Measurements from ENCODE around the gene IKZF3. TPM values are rescaled to one million over a fixed set of nuclear protein-coding genes. Genes with fewer than 3 reads are reported as not detected.

The IKZF3 gene
- total RNA-seq, 4 donors from 2014 or later: 1.8 to 2.8 (median 2.6) TPM

DNA sequence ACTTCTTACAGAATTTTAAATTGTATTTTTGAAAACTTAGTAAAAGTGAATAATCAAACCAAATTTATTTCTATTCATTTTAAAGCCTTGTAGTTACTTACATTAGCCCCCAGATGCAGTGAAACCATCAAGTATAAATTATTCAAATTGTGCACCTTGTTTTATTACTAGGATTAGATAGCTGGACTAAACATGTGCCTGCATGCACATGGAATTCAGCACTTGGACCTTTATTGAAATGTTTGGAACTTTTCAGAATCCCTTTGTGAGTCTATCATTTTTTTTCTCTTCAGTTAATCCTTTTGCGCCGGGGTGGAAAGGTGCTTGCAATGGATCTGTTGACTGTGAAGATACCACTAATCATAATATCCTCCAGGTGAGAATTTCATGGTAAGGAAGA lies 8.6 kb upstream of the IKZF3 start:
- Histone ChIP-seq H3K27ac (no peak overlapping the region), H3K4me3 (replicated peaks in 1 of 3) (no peak overlapping the region), H3K4me1 (no peaks in the 10 kb centered on the region), H3K36me3 (no peaks in the 10 kb centered on the region), H3K9me3 (no peaks in the 10 kb centered on the region), H3K27me3 (no peaks in the 10 kb centered on the region)
- intact Hi-C loops (cut with DNase I): loop anchor here (10.0 kb wide), 1 partner anchor 102 kb away; no protein-coding TSS in a partner anchor
- no peak for TF ChIP-seq POLR2A (IDR thresholded peaks at IDR 0.05)
- TF ChIP-seq, protein P1, sequence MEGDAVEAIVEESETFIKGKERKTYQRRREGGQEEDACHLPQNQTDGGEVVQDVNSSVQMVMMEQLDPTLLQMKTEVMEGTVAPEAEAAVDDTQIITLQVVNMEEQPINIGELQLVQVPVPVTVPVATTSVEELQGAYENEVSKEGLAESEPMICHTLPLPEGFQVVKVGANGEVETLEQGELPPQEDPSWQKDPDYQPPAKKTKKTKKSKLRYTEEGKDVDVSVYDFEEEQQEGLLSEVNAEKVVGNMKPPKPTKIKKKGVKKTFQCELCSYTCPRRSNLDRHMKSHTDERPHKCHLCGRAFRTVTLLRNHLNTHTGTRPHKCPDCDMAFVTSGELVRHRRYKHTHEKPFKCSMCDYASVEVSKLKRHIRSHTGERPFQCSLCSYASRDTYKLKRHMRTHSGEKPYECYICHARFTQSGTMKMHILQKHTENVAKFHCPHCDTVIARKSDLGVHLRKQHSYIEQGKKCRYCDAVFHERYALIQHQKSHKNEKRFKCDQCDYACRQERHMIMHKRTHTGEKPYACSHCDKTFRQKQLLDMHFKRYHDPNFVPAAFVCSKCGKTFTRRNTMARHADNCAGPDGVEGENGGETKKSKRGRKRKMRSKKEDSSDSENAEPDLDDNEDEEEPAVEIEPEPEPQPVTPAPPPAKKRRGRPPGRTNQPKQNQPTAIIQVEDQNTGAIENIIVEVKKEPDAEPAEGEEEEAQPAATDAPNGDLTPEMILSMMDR (IDR thresholded peaks at IDR 0.05): peak in 2 of 6 experiments; percentile 54
- 64 to 82% methylated on average over 2 of the region's 2 CpGs for WGBS, 2 donors
- no peak for DNase-seq

DNA sequence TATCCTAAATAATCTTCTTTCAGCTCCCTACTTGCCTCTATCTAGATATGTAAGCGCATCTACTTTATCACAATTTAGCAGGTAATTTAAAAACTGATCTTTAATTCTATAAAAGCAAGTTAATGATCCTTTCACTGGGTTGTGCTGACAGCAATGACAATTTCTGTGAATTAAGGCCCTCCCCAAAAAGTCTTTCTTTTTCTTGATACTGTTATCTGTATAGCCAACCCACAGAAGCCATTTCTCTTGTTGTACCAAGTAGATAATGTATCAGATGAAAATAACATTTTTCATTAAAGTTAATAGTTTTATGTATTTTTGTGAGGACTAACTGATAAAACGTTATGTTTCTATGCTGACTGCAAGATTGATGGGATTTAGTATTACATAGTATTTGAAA lies 7.7 kb upstream of the IKZF3 start:
- no peaks in the 10 kb centered on the region for H3K9me3 ChIP-seq
- H3K27me3 ChIP-seq: no peaks in the 10 kb centered on the region
- WGBS, 2 donors: 77 to 87% methylated on average over 2 of the region's 2 CpGs
- intact Hi-C loops (cut with DNase I): loop anchor here (10.0 kb wide), 1 partner anchor 103 kb away; no protein-coding TSS in a partner anchor
- TF ChIP-seq POLR2A (IDR thresholded peaks at IDR 0.05): no peak
- TF ChIP-seq, protein P1 (IDR thresholded peaks at IDR 0.05): no peak
- H3K4me3 ChIP-seq (replicated peaks in 1 of 3): no peak overlapping the region
- no peaks in the 10 kb centered on the region for H3K36me3 ChIP-seq
- H3K27ac ChIP-seq: no peak overlapping the region
- DNase-seq: no peak
- no peaks in the 10 kb centered on the region for H3K4me1 ChIP-seq

DNA sequence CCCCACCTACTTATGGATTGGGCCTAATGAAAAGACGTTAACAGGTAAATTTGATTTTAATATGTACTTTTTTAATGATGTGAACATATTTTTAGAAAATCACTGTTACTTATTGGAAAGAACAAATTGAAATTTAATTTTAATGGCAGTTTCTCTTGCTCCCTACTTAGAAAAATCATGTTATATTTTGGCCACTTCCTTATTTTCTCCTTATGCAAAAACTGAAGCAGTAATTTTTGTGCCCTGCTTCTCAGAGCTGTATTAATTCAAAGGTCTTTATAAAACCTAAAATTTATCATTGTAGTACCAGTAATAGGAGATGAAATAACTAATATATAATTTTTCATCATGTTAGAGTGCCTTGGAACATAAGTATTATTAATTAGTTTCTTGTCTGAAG lies 6.7 kb upstream of the IKZF3 start:
- TF ChIP-seq, protein P1 (IDR thresholded peaks at IDR 0.05): no peak
- TF ChIP-seq POLR2A (IDR thresholded peaks at IDR 0.05): no peak
- intact Hi-C loops (cut with DNase I): loop anchor here (10.0 kb wide), 1 partner anchor 104 kb away; no protein-coding TSS in a partner anchor
- H3K27me3 ChIP-seq: no peaks in the 10 kb centered on the region
- no peaks in the 10 kb centered on the region for H3K4me1 ChIP-seq
- no peak overlapping the region for H3K27ac ChIP-seq
- DNase-seq: no peak
- H3K4me3 ChIP-seq (replicated peaks in 1 of 3): no peak overlapping the region
- H3K36me3 ChIP-seq: no peaks in the 10 kb centered on the region
- H3K9me3 ChIP-seq: no peaks in the 10 kb centered on the region
- 91 to 94% methylated on average over 1 of the region's 1 CpG for WGBS, 2 donors

DNA sequence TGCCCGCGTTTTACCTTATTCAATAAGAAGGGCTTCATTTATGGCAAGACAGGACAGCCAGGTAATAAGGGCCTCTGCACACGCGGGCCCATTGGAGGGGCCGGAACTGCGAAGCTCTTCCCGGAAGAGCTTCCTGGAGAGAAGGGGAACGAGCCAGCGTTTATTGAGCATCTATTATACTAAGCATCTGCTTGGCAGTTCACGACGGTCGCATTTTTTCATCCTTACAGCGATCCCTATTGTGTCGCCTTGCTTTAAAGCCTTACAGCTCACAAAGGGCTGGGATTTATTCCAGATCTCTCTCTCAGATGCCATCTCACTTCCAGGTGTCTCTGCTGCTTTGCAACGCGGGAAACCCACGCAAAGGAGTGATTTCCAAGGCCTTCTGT lies 4.4 kb upstream of the IKZF3 start:
- no peaks in the 10 kb centered on the region for H3K9me3 ChIP-seq
- intact Hi-C loops (cut with DNase I): loop anchor here (10.0 kb wide), 1 partner anchor 244 kb away; the partner anchor contains the start of gene PPP1R1B
- 77 to 80% methylated on average over 17 of the region's 17 CpGs for WGBS, 2 donors
- no peak overlapping the region for H3K4me3 ChIP-seq (replicated peaks in 1 of 3)
- TF ChIP-seq, protein P1 (IDR thresholded peaks at IDR 0.05): no peak
- no peak for TF ChIP-seq POLR2A (IDR thresholded peaks at IDR 0.05)
- H3K36me3 ChIP-seq: no peaks in the 10 kb centered on the region
- no peak for DNase-seq
- H3K27ac ChIP-seq: no peak overlapping the region
- peaks cover 0 to 6% of the 10 kb centered on the region in 2 donors for H3K4me1 ChIP-seq
- no peaks in the 10 kb centered on the region for H3K27me3 ChIP-seq

DNA sequence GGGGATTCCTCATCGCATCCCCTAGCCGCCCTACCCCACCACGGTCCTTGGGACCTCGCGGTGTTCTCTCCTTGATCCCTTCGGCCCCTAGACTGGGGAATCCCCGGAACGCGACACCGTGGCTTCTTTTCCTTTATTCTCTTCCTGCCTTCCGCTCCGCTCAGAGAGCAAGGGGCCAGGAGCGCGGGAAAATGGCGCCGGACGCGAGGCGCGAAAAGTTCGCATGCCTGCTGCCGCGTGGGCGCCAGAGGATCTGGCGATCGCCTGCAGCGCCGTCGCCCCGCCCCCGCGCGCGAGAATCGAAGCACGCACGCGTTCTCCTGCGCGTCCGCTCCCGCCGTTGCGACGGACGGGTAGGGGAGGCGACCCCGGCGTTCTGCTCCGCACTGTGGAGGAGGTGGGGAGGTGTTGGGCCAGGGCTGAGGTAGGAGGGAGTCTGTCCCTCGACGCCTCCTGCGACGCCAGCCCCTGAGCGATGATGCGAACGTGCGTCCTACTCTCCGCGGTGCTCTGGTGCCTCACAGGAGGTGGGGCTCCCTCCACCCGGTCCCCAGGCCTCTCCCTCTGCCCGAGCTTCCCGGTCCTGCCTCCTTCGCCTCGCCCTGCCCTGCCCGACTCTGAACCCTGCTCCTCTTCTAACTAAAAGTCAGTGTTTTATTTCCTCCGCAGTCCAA lies 3.9 kb upstream of the IKZF3 start, which contains the start of gene ZPBP2:
ZPBP2 (plus strand) TSS at position 323 of the 674 bp plus-strand sequence; CDS start at position 476, 153 bp downstream.
- H3K27ac ChIP-seq: no peak within 1 kb of the TSS
- H3K4me1 ChIP-seq: peaks cover 0 to 6% of the 10 kb centered on the region in 2 donors
- no peaks in the 10 kb centered on the region for H3K36me3 ChIP-seq
- 21 to 31% methylated on average over 60 to 65 of the region's 67 CpGs for WGBS, 2 donors
- no peak within 1 kb of the TSS for H3K4me3 ChIP-seq (replicated peaks in 1 of 3)
- TF ChIP-seq, protein P1 (IDR thresholded peaks at IDR 0.05): no peak
- no peak for TF ChIP-seq POLR2A (IDR thresholded peaks at IDR 0.05)
- H3K27me3 ChIP-seq: no peaks in the 10 kb centered on the region
- DNase-seq: no peak
- intact Hi-C loops (cut with DNase I): loop anchor here (10.0 kb wide), 1 partner anchor 243 kb away; the partner anchor contains the start of gene PPP1R1B
- H3K9me3 ChIP-seq: no peaks in the 10 kb centered on the region

Measured in thyroid gland (tissue), 4 donors.